ENCODE data around the gene SNF8.

Gene SNF8

GRCh38 chr17:48907713-48908046 is 37.0 kb downstream of the SNF8 start:
- TF ChIP-seq TAF1 (IDR thresholded peaks at IDR 0.05; ENCODE audit: borderline replicate concordance, insufficient read depth, low read length) (no peak), REST (IDR thresholded peaks at IDR 0.05; ENCODE audit: insufficient read depth in 1 of 2, low read depth in 2 of 2, low read length in 2 of 2) (no peak), SIN3A (IDR thresholded peaks at IDR 0.05; ENCODE audit: borderline replicate concordance, insufficient read depth, low read length) (no peak), FOXP2 (optimal IDR thresholded peaks at IDR 0.05; ENCODE audit: borderline replicate concordance, extremely low read depth, extremely low read length, insufficient read depth) (no peak), POLR2AphosphoS5 (IDR thresholded peaks at IDR 0.05; ENCODE audit: low read depth, low read length) (no peak)

- no peak for TF ChIP-seq FOXP2 (optimal IDR thresholded peaks at IDR 0.05; ENCODE audit: borderline replicate concordance, extremely low read depth, extremely low read length, insufficient read depth)
- no peak for TF ChIP-seq TAF1 (IDR thresholded peaks at IDR 0.05; ENCODE audit: borderline replicate concordance, insufficient read depth, low read length)
- no peak for TF ChIP-seq SIN3A (IDR thresholded peaks at IDR 0.05; ENCODE audit: borderline replicate concordance, insufficient read depth, low read length)
- no peak for TF ChIP-seq POLR2AphosphoS5 (IDR thresholded peaks at IDR 0.05; ENCODE audit: low read depth, low read length)
Observed at GRCh38 chr17:48905987-48906515, 38.6 kb downstream of the SNF8 start.

GRCh38 chr17:48904428-48904827 is 40.2 kb downstream of the SNF8 start:
- TF ChIP-seq TAF1 (IDR thresholded peaks at IDR 0.05; ENCODE audit: borderline replicate concordance, insufficient read depth, low read length) (no peak), REST (IDR thresholded peaks at IDR 0.05; ENCODE audit: insufficient read depth in 1 of 2, low read depth in 2 of 2, low read length in 2 of 2) (no peak), POLR2AphosphoS5 (IDR thresholded peaks at IDR 0.05; ENCODE audit: low read depth, low read length) (no peak), FOXP2 (optimal IDR thresholded peaks at IDR 0.05; ENCODE audit: borderline replicate concordance, extremely low read depth, extremely low read length, insufficient read depth) (no peak), SIN3A (IDR thresholded peaks at IDR 0.05; ENCODE audit: borderline replicate concordance, insufficient read depth, low read length) (no peak)

GRCh38 chr17:48903401-48903800 is 41.2 kb downstream of the SNF8 start:
- TF ChIP-seq FOXP2 (optimal IDR thresholded peaks at IDR 0.05; ENCODE audit: borderline replicate concordance, extremely low read depth, extremely low read length, insufficient read depth): no peak
- TF ChIP-seq TAF1 (IDR thresholded peaks at IDR 0.05; ENCODE audit: borderline replicate concordance, insufficient read depth, low read length): no peak
- no peak for TF ChIP-seq POLR2AphosphoS5 (IDR thresholded peaks at IDR 0.05; ENCODE audit: low read depth, low read length)
- TF ChIP-seq REST (IDR thresholded peaks at IDR 0.05; ENCODE audit: insufficient read depth in 1 of 2, low read depth in 2 of 2, low read length in 2 of 2): no peak
- TF ChIP-seq SIN3A (IDR thresholded peaks at IDR 0.05; ENCODE audit: borderline replicate concordance, insufficient read depth, low read length): no peak

- TF ChIP-seq TAF1 (IDR thresholded peaks at IDR 0.05; ENCODE audit: borderline replicate concordance, insufficient read depth, low read length) (no peak), REST (IDR thresholded peaks at IDR 0.05; ENCODE audit: insufficient read depth in 1 of 2, low read depth in 2 of 2, low read length in 2 of 2) (no peak), POLR2AphosphoS5 (IDR thresholded peaks at IDR 0.05; ENCODE audit: low read depth, low read length) (no peak), SIN3A (IDR thresholded peaks at IDR 0.05; ENCODE audit: borderline replicate concordance, insufficient read depth, low read length) (no peak), FOXP2 (optimal IDR thresholded peaks at IDR 0.05; ENCODE audit: borderline replicate concordance, extremely low read depth, extremely low read length, insufficient read depth) (no peak)
Observed at GRCh38 chr17:48901241-48901640, 43.4 kb downstream of the SNF8 start.
